Stimulated activated CD4-positive, alpha-beta T cell treated with anti-CD3 and anti-CD28 coated beads, Interleukin-15, amount 100 ng/mL, for 48 hours (primary cell): ENCODE data around the gene CDC123.

Source experiments
- DNase-seq, 2 donors: peaks; one replicate each; pipeline ENCODE4 v3.0.0-alpha.2; 2020; ENCODE audit warnings: low read depth in 2 of 2

Gene CDC123

GRCh38 chr10:12299222-12299965 is 103.4 kb downstream of the CDC123 start:
- DNase-seq = no peak
